GM23338 (cell line): Measurements from ENCODE around the gene TAF11L13. TPM values are rescaled to one million over a fixed set of nuclear protein-coding genes. Genes with fewer than 3 reads are reported as not detected.

Source experiments
- CREB1 ChIP-seq: fragments of 250-450 bp; sonication (Bioruptor Pico); IDR thresholded peaks from 2 replicates; pipeline ENCODE4 v1.5.0; 2020; ENCODE audit warnings: low read depth, mild to moderate bottlenecking, moderate library complexity
- EZH2 ChIP-seq: fragments of 200-600 bp; sonication (generic); IDR thresholded peaks from one replicate; pipeline ENCODE4 v1.8.0; 2017; ENCODE audit warnings: antibody characterized with exemption, mild to moderate bottlenecking, low read depth; ENCODE audit not compliant: unreplicated experiment
- REST ChIP-seq: IDR thresholded peaks from one replicate; pipeline ENCODE4 v1.6.1; 2018; ENCODE audit warnings: antibody characterized with exemption; ENCODE audit not compliant: unreplicated experiment
- STAT1 ChIP-seq: IDR thresholded peaks from one replicate; pipeline ENCODE4 v1.6.1; 2016; ENCODE audit warnings: antibody characterized with exemption; ENCODE audit not compliant: unreplicated experiment
- ZNF114 ChIP-seq: fragments of 250-450 bp; sonication (Bioruptor Pico); IDR thresholded peaks from 2 replicates; pipeline ENCODE4 v1.5.0; 2020; ENCODE audit warnings: mild to moderate bottlenecking, moderate library complexity
- ZNF331 ChIP-seq: fragments of 250-450 bp; sonication (Bioruptor Pico); IDR thresholded peaks from 2 replicates; pipeline ENCODE4 v1.5.0; 2020; ENCODE audit warnings: low read depth, mild to moderate bottlenecking, moderate library complexity
- polyA plus RNA-seq: library from polyadenylated mRNA; unstranded; fragments of >200 nt; fragmentation: Nextera tagmentation; extraction: Ambion mirVana; gene quantifications from 2 replicates; pipeline ENCODE4 v1.2.1, GENCODE V29; 2016
- total RNA-seq: library from RNA; depleted of rRNA; stranded (reverse); fragments of >200 nt; shearing (Covaris generic); gene quantifications from 2 replicates; pipeline ENCODE4 v1.2.3, GENCODE V29; 2014
- TF ChIP-seq, protein P1 (sequence below): fragments of 250-450 bp; sonication (Bioruptor Pico); IDR thresholded peaks from 2 replicates; pipeline ENCODE4 v1.5.0; 2020; ENCODE audit warnings: mild to moderate bottlenecking, moderate library complexity
- TF ChIP-seq, protein P2 (sequence below): IDR thresholded peaks from 2 replicates; pipeline ENCODE4 v1.6.1; 2016; ENCODE audit warnings: antibody characterized with exemption

The TAF11L13 gene
- total and polyA plus RNA-seq, 2 experiments from 2014 or later: not detected

GRCh38 chr5:17666726-17667235 lies 34.9 kb downstream of the TAF11L13 start (continued):
- TF ChIP-seq, protein P1, sequence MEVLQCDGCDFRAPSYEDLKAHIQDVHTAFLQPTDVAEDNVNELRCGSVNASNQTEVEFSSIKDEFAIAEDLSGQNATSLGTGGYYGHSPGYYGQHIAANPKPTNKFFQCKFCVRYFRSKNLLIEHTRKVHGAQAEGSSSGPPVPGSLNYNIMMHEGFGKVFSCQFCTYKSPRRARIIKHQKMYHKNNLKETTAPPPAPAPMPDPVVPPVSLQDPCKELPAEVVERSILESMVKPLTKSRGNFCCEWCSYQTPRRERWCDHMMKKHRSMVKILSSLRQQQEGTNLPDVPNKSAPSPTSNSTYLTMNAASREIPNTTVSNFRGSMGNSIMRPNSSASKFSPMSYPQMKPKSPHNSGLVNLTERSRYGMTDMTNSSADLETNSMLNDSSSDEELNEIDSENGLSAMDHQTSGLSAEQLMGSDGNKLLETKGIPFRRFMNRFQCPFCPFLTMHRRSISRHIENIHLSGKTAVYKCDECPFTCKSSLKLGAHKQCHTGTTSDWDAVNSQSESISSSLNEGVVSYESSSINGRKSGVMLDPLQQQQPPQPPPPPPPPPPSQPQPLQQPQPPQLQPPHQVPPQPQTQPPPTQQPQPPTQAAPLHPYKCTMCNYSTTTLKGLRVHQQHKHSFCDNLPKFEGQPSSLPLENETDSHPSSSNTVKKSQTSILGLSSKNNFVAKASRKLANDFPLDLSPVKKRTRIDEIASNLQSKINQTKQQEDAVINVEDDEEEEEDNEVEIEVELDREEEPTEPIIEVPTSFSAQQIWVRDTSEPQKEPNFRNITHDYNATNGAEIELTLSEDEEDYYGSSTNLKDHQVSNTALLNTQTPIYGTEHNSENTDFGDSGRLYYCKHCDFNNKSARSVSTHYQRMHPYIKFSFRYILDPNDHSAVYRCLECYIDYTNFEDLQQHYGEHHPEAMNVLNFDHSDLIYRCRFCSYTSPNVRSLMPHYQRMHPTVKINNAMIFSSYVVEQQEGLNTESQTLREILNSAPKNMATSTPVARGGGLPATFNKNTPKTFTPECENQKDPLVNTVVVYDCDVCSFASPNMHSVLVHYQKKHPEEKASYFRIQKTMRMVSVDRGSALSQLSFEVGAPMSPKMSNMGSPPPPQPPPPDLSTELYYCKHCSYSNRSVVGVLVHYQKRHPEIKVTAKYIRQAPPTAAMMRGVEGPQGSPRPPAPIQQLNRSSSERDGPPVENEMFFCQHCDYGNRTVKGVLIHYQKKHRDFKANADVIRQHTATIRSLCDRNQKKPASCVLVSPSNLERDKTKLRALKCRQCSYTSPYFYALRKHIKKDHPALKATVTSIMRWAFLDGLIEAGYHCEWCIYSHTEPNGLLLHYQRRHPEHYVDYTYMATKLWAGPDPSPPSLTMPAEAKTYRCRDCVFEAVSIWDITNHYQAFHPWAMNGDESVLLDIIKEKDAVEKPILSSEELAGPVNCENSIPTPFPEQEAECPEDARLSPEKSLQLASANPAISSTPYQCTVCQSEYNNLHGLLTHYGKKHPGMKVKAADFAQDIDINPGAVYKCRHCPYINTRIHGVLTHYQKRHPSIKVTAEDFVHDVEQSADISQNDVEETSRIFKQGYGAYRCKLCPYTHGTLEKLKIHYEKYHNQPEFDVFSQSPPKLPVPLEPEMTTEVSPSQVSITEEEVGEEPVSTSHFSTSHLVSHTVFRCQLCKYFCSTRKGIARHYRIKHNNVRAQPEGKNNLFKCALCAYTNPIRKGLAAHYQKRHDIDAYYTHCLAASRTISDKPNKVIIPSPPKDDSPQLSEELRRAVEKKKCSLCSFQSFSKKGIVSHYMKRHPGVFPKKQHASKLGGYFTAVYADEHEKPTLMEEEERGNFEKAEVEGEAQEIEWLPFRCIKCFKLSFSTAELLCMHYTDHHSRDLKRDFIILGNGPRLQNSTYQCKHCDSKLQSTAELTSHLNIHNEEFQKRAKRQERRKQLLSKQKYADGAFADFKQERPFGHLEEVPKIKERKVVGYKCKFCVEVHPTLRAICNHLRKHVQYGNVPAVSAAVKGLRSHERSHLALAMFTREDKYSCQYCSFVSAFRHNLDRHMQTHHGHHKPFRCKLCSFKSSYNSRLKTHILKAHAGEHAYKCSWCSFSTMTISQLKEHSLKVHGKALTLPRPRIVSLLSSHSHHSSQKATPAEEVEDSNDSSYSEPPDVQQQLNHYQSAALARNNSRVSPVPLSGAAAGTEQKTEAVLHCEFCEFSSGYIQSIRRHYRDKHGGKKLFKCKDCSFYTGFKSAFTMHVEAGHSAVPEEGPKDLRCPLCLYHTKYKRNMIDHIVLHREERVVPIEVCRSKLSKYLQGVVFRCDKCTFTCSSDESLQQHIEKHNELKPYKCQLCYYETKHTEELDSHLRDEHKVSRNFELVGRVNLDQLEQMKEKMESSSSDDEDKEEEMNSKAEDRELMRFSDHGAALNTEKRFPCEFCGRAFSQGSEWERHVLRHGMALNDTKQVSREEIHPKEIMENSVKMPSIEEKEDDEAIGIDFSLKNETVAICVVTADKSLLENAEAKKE (CRISPR knock-in tag): no peak
- TF ChIP-seq ZNF114 (CRISPR knock-in tag) (no peak), ZNF331 (CRISPR knock-in tag) (no peak), EZH2 (no peak), REST (no peak), CREB1 (CRISPR knock-in tag) (no peak), STAT1 (no peak)
- TF ChIP-seq, protein P2, sequence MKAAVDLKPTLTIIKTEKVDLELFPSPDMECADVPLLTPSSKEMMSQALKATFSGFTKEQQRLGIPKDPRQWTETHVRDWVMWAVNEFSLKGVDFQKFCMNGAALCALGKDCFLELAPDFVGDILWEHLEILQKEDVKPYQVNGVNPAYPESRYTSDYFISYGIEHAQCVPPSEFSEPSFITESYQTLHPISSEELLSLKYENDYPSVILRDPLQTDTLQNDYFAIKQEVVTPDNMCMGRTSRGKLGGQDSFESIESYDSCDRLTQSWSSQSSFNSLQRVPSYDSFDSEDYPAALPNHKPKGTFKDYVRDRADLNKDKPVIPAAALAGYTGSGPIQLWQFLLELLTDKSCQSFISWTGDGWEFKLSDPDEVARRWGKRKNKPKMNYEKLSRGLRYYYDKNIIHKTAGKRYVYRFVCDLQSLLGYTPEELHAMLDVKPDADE: no peak
